SU-DHL-6 (cell line): ENCODE data around the gene PTGES2.

Experiments used
- H2AFZ ChIP-seq: fragments of 200-600 bp; sonication (generic); 2 replicates; pipeline ENCODE4 v1.6.1; 2014; ENCODE audit warnings: low read depth, mild to moderate bottlenecking, moderate library complexity, mixed read lengths, antibody characterized with exemption, low read length; ENCODE audit not compliant: severe bottlenecking
- H3F3A ChIP-seq: fragments of 200-600 bp; shearing (Covaris generic); 2 replicates; pipeline ENCODE4 v1.6.0; 2016; ENCODE audit warnings: antibody characterized with exemption, mild to moderate bottlenecking; ENCODE audit not compliant: insufficient read depth
- H3K27ac ChIP-seq: fragments of 200-600 bp; sonication (generic); 2 replicates; pipeline ENCODE4 v1.5.1; 2016; ENCODE audit warnings: low read depth, mild to moderate bottlenecking, low read length, moderate library complexity, mixed read lengths
- H3K27me3 ChIP-seq: fragments of 200-600 bp; sonication (generic), shearing (Covaris generic); 2 replicates; pipeline ENCODE4 v1.6.0; 2014; ENCODE audit warnings: mild to moderate bottlenecking, low read length
- H3K36me3 ChIP-seq: fragments of 200-600 bp; sonication (generic); 2 replicates; pipeline ENCODE4 v1.6.1; 2014; ENCODE audit warnings: mild to moderate bottlenecking, low read length, mixed read lengths
- H3K4me2 ChIP-seq: fragments of 300-600, 200-600 bp; shearing (Covaris generic), sonication (generic); 2 replicates; pipeline ENCODE4 v1.6.0; 2014; ENCODE audit warnings: low read length, low read depth, mild to moderate bottlenecking; ENCODE audit not compliant: poor library complexity, severe bottlenecking
- H3K4me3 ChIP-seq: fragments of 200-600 bp; sonication (generic); 2 replicates; pipeline ENCODE4 v1.5.1; 2014; ENCODE audit warnings: antibody characterized with exemption, low read length, mild to moderate bottlenecking, mixed read lengths; ENCODE audit not compliant: insufficient read depth, poor library complexity, severe bottlenecking
- H3K79me2 ChIP-seq: fragments of 200-600 bp; sonication (generic); 2 replicates; pipeline ENCODE4 v1.6.1; 2014; ENCODE audit warnings: mild to moderate bottlenecking, low read length, moderate library complexity; ENCODE audit not compliant: insufficient read depth
- H3K9ac ChIP-seq: fragments of 200-600 bp; sonication (generic); 2 replicates; pipeline ENCODE4 v1.7.0; 2014; ENCODE audit warnings: mild to moderate bottlenecking, low read length
- H3K9me2 ChIP-seq: fragments of 200-600 bp; sonication (generic); replicated peaks from 2 replicates; pipeline ENCODE4 v1.6.1; 2014; ENCODE audit warnings: low read length; ENCODE audit not compliant: insufficient read depth
- H3K9me3 ChIP-seq: fragments of 200-600 bp; sonication (generic); 2 replicates; pipeline ENCODE4 v1.6.1; 2014; ENCODE audit warnings: low read length, mixed read lengths; ENCODE audit not compliant: insufficient read depth
- H4K20me1 ChIP-seq: fragments of 200-600 bp; sonication (generic); 2 replicates; pipeline ENCODE4 v1.6.1; 2014; ENCODE audit warnings: low read depth, mild to moderate bottlenecking, antibody characterized with exemption, low read length, moderate library complexity, mixed read lengths
- EZH2phosphoT487 ChIP-seq: fragments of 200-600 bp; sonication (generic), shearing (Covaris generic); conservative IDR thresholded peaks from 2 replicates; pipeline ENCODE4 v1.6.1; 2018; ENCODE audit warnings: mild to moderate bottlenecking, antibody characterized with exemption, low read length, moderate library complexity, mixed read lengths
- TF ChIP-seq, protein P1 (sequence below): fragments of 200-600 bp; sonication (generic); IDR thresholded peaks from one replicate; pipeline ENCODE4 v1.5.1; 2017; ENCODE audit warnings: antibody characterized with exemption, mild to moderate bottlenecking, low read length, moderate library complexity; ENCODE audit not compliant: insufficient read depth, poor library complexity, severe bottlenecking

The PTGES2 gene

DNA sequence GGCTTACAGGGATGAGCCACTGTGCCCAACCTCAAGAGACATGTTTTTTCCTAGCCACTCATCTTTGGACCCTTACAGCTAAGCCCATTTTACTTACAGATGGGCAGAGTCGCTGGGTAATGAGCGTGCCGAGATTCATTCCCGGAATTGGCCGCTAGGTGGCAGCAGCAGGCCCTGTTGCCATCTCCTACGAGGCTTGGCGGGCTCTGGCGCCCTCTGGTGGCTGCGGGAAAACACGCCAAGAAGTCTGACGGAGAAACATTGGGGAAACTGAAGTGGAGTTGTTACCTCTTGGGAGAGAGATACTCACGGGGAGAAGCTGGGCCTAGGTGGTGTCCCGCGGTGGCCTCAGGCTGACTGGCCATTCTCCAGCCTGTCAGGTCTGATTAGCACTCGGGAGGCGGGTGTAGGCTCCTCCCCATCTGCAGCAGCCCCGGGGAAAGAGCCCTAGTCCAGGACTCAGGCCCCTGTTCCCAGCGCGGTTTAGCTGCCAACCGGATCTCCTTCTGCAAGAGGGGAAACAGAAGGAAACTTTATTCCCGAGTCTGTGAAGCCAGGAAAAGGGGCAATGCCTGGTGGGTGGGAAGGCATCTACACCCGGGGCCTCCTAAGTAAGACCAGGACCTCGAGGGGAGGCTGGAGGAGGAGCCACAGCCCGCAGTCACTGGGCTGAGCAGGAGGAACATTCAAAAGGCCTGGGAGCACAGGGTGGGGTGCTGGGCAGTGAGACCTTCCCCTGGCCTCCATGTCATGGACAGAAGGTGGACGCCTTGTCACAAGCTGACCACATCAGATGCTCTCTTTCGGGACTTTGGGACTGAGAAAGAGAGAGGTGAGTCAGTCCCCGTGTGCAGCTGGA lies 9.7 kb downstream of the PTGES2 start:
- H3F3A ChIP-seq = no peaks in the 10 kb centered on the region
- TF ChIP-seq, protein P1, sequence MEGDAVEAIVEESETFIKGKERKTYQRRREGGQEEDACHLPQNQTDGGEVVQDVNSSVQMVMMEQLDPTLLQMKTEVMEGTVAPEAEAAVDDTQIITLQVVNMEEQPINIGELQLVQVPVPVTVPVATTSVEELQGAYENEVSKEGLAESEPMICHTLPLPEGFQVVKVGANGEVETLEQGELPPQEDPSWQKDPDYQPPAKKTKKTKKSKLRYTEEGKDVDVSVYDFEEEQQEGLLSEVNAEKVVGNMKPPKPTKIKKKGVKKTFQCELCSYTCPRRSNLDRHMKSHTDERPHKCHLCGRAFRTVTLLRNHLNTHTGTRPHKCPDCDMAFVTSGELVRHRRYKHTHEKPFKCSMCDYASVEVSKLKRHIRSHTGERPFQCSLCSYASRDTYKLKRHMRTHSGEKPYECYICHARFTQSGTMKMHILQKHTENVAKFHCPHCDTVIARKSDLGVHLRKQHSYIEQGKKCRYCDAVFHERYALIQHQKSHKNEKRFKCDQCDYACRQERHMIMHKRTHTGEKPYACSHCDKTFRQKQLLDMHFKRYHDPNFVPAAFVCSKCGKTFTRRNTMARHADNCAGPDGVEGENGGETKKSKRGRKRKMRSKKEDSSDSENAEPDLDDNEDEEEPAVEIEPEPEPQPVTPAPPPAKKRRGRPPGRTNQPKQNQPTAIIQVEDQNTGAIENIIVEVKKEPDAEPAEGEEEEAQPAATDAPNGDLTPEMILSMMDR = peak; percentile 100
- no peak for TF ChIP-seq EZH2phosphoT487
- H3K79me2 ChIP-seq = no peaks in the 10 kb centered on the region
- no peak overlapping the region for H3K4me2 ChIP-seq
- no peaks in the 10 kb centered on the region for H3K36me3 ChIP-seq
- no peaks in the 10 kb centered on the region for H3K9me3 ChIP-seq
- no peaks in the 10 kb centered on the region for H4K20me1 ChIP-seq
- H3K9ac ChIP-seq = no peak overlapping the region
- H3K9me2 ChIP-seq = no peaks in the 10 kb centered on the region
- no peak overlapping the region for H3K27ac ChIP-seq
- H3K27me3 ChIP-seq = no peaks in the 10 kb centered on the region
- H2AFZ ChIP-seq = no peak overlapping the region
- H3K4me3 ChIP-seq = no peak overlapping the region

GRCh38 chr9:128116104-128117083 lies 11.1 kb downstream of the PTGES2 start:
- Histone ChIP-seq H3K9me3 (no peaks in the 10 kb centered on the region), H3K36me3 (no peaks in the 10 kb centered on the region), H3K9me2 (no peaks in the 10 kb centered on the region), H3K4me2 (no peak overlapping the region), H3K27me3 (no peaks in the 10 kb centered on the region), H3K4me3 (no peak overlapping the region), H3K27ac (no peak overlapping the region), H3K79me2 (no peaks in the 10 kb centered on the region), H3K9ac (no peak overlapping the region), H4K20me1 (no peaks in the 10 kb centered on the region), H3F3A (no peaks in the 10 kb centered on the region), H2AFZ (no peak overlapping the region)
- no peak for TF ChIP-seq EZH2phosphoT487
- TF ChIP-seq, protein P1 = no peak

- Histone ChIP-seq H3K27ac (no peak overlapping the region), H3K9me2 (no peaks in the 10 kb centered on the region), H4K20me1 (no peaks in the 10 kb centered on the region), H3K9ac (no peak overlapping the region), H3F3A (0 out of 2 replicates have a peak, but pooled peaks cover 6% of the 10 kb centered on the region), H2AFZ (no peak overlapping the region), H3K4me2 (no peak overlapping the region), H3K79me2 (no peaks in the 10 kb centered on the region), H3K9me3 (no peaks in the 10 kb centered on the region), H3K27me3 (no peaks in the 10 kb centered on the region), H3K4me3 (no peak overlapping the region), H3K36me3 (no peaks in the 10 kb centered on the region)
- TF ChIP-seq EZH2phosphoT487 = no peak
- TF ChIP-seq, protein P1 = no peak
Observed at GRCh38 chr9:128115187-128116103, 12.1 kb downstream of the PTGES2 start.
